HepG2 (cell line): Measurements from ENCODE around the gene ZFP36. TPM values are rescaled to one million over a fixed set of nuclear protein-coding genes. Genes with fewer than 3 reads are reported as not detected.

Experiments
- CEBPB ChIP-seq: IDR thresholded peaks from 2 replicates; pipeline ENCODE4 v1.6.1; 2011; ENCODE audit warnings: low read depth, low read length, improper control_type of control experiment, borderline replicate concordance
- PTBP1 ChIP-seq: fragments of 200-400 bp; formaldehyde crosslinking; IDR thresholded peaks from 2 replicates; pipeline ENCODE4 v1.6.1; 2018; ENCODE audit warnings: low read length, low read depth; ENCODE audit not compliant: poor library complexity, severe bottlenecking
- RFXANK ChIP-seq: IDR thresholded peaks from 2 replicates; pipeline ENCODE4 v1.6.1; 2016
- ZMYM3 ChIP-seq: sonication (generic); formaldehyde crosslinking; IDR thresholded peaks from 2 replicates; pipeline ENCODE4 v1.5.1; 2020; ENCODE audit warnings: mild to moderate bottlenecking, missing genetic modification reagents
- ZNF44 ChIP-seq: sonication (generic); formaldehyde crosslinking; IDR thresholded peaks from 2 replicates; pipeline ENCODE4 v1.5.1; 2020; ENCODE audit warnings: mild to moderate bottlenecking, missing genetic modification reagents
- polyA plus RNA-seq, 8 experiments: library from polyadenylated mRNA; depleted of rRNA in 3 of 8; stranded (reverse) in 7 of 8; unstranded in 1 of 8; fragments of >200 nt; fragmentation: Illumina TruSeq in 4 of 8; extraction: Trizol in 4 of 8; gene quantifications; 2 replicates each; pipeline versions ENCODE4 v1.2.1 to v1.2.3, GENCODE V29; 2011 to 2016; ENCODE audit warnings: low read depth in 4 of 8, missing spikeins in 1 of 8, mixed read lengths in 1 of 8; ENCODE audit not compliant: insufficient read depth in 1 of 8
- total RNA-seq, 5 experiments: library from RNA; depleted of rRNA; stranded (reverse); fragments of >200 nt; fragmentation: Illumina TruSeq; extraction: Trizol; gene quantifications; 2 replicates each; pipeline ENCODE4 v1.2.3, GENCODE V29; 2016; ENCODE audit warnings: low read depth in 1 of 5
- TF ChIP-seq, protein P1 (sequence below): sonication (generic); formaldehyde crosslinking; IDR thresholded peaks from 2 replicates; pipeline ENCODE4 v1.4.0; 2020; ENCODE audit warnings: missing genetic modification reagents
- TF ChIP-seq, protein P2 (sequence below): sonication (generic); formaldehyde crosslinking; IDR thresholded peaks from 2 replicates; pipeline ENCODE4 v1.4.0; 2020; ENCODE audit warnings: missing genetic modification reagents
- TF ChIP-seq, protein P3 (sequence below): sonication (generic); formaldehyde crosslinking; IDR thresholded peaks from 2 replicates; pipeline ENCODE4 v1.5.1; 2020; ENCODE audit warnings: missing genetic modification reagents, mild to moderate bottlenecking, borderline replicate concordance
- TF ChIP-seq, protein P4 (sequence below): sonication (generic); formaldehyde crosslinking; IDR thresholded peaks from 2 replicates; pipeline ENCODE4 v1.8.0; 2023; ENCODE audit warnings: mild to moderate bottlenecking, missing genetic modification reagents
- TF ChIP-seq, protein P5 (sequence below): sonication (generic); formaldehyde crosslinking; IDR thresholded peaks from 2 replicates; pipeline ENCODE4 v1.5.0; 2020; ENCODE audit warnings: mild to moderate bottlenecking, missing genetic modification reagents

Gene ZFP36
- total and polyA plus RNA-seq, 2 of the 13 experiments (the other 11 are each of a cell fraction or from before 2014, with no cell fraction given), result 1.4 to 1.7 TPM

DNA sequence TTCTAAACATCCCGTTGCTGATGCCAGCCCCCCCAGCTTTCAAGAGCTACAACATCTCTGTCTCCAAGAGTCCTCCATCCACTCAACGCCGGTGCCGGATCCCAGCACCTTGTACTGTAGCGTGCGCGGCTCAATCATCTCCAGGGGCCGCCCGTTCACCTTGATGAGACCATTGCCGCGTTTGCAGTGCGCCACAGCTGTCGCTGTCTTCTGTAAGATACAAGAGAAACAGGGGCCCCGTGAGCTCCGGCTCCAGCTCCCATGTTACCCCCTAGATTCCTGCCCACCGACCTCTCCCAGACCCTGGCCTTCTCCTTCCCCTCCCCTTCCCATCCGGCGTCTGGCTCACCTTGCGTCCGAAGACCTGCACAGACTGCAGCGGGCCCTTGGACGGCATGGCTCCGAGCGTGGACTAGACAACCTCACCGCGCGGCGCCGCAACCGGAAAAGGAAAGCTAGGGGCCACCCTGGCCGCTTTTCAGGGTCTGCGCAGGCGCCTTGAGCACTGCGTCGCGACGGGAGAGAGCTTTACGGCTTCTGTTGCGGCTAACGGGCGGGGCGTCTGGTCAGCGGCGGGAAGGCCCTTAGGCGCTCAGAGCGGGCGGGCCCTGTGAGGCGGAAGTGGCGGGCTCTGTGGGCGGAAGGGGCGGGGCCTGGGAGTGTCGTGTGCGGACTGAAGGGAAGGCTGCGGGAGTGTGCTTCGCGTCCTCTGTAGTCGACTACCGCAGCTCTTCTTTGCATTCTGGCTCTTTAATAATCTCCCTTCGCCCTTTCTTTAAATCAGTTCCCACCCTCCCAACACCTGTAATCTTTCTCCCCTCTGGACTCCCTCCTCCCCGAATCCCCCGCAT lies 29.1 kb downstream of the ZFP36 start, which contains the start of gene RPS16 (continued):
- TF ChIP-seq CEBPB (no peak), RFXANK (0 out of 2 replicates have a peak, but pooled peaks have one; percentile 72), ZNF44 (peak; percentile 43; the same call in 1 of the 2 replicates), PTBP1 (peak; percentile 72), ZMYM3 (no peak; the same call in 1 of the 2 replicates)
- TF ChIP-seq, protein P1, sequence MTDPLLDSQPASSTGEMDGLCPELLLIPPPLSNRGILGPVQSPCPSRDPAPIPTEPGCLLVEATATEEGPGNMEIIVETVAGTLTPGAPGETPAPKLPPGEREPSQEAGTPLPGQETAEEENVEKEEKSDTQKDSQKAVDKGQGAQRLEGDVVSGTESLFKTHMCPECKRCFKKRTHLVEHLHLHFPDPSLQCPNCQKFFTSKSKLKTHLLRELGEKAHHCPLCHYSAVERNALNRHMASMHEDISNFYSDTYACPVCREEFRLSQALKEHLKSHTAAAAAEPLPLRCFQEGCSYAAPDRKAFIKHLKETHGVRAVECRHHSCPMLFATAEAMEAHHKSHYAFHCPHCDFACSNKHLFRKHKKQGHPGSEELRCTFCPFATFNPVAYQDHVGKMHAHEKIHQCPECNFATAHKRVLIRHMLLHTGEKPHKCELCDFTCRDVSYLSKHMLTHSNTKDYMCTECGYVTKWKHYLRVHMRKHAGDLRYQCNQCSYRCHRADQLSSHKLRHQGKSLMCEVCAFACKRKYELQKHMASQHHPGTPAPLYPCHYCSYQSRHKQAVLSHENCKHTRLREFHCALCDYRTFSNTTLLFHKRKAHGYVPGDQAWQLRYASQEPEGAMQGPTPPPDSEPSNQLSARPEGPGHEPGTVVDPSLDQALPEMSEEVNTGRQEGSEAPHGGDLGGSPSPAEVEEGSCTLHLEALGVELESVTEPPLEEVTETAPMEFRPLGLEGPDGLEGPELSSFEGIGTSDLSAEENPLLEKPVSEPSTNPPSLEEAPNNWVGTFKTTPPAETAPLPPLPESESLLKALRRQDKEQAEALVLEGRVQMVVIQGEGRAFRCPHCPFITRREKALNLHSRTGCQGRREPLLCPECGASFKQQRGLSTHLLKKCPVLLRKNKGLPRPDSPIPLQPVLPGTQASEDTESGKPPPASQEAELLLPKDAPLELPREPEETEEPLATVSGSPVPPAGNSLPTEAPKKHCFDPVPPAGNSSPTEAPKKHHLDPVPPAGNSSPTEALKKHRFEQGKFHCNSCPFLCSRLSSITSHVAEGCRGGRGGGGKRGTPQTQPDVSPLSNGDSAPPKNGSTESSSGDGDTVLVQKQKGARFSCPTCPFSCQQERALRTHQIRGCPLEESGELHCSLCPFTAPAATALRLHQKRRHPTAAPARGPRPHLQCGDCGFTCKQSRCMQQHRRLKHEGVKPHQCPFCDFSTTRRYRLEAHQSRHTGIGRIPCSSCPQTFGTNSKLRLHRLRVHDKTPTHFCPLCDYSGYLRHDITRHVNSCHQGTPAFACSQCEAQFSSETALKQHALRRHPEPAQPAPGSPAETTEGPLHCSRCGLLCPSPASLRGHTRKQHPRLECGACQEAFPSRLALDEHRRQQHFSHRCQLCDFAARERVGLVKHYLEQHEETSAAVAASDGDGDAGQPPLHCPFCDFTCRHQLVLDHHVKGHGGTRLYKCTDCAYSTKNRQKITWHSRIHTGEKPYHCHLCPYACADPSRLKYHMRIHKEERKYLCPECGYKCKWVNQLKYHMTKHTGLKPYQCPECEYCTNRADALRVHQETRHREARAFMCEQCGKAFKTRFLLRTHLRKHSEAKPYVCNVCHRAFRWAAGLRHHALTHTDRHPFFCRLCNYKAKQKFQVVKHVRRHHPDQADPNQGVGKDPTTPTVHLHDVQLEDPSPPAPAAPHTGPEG (CRISPR knock-in tag), result peak; percentile 83; the same call in 1 of the 2 replicates
- TF ChIP-seq, protein P2, sequence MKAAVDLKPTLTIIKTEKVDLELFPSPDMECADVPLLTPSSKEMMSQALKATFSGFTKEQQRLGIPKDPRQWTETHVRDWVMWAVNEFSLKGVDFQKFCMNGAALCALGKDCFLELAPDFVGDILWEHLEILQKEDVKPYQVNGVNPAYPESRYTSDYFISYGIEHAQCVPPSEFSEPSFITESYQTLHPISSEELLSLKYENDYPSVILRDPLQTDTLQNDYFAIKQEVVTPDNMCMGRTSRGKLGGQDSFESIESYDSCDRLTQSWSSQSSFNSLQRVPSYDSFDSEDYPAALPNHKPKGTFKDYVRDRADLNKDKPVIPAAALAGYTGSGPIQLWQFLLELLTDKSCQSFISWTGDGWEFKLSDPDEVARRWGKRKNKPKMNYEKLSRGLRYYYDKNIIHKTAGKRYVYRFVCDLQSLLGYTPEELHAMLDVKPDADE (CRISPR knock-in tag), result no peak
- TF ChIP-seq, protein P3, sequence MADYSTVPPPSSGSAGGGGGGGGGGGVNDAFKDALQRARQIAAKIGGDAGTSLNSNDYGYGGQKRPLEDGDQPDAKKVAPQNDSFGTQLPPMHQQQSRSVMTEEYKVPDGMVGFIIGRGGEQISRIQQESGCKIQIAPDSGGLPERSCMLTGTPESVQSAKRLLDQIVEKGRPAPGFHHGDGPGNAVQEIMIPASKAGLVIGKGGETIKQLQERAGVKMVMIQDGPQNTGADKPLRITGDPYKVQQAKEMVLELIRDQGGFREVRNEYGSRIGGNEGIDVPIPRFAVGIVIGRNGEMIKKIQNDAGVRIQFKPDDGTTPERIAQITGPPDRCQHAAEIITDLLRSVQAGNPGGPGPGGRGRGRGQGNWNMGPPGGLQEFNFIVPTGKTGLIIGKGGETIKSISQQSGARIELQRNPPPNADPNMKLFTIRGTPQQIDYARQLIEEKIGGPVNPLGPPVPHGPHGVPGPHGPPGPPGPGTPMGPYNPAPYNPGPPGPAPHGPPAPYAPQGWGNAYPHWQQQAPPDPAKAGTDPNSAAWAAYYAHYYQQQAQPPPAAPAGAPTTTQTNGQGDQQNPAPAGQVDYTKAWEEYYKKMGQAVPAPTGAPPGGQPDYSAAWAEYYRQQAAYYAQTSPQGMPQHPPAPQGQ (CRISPR knock-in tag), result no peak
- TF ChIP-seq, protein P4, sequence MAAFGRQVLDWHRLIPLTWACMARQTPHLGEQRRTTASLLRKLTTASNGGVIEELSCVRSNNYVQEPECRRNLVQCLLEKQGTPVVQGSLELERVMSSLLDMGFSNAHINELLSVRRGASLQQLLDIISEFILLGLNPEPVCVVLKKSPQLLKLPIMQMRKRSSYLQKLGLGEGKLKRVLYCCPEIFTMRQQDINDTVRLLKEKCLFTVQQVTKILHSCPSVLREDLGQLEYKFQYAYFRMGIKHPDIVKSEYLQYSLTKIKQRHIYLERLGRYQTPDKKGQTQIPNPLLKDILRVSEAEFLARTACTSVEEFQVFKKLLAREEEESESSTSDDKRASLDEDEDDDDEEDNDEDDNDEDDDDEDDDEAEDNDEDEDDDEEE (CRISPR knock-in tag), result no peak
- TF ChIP-seq, protein P5, sequence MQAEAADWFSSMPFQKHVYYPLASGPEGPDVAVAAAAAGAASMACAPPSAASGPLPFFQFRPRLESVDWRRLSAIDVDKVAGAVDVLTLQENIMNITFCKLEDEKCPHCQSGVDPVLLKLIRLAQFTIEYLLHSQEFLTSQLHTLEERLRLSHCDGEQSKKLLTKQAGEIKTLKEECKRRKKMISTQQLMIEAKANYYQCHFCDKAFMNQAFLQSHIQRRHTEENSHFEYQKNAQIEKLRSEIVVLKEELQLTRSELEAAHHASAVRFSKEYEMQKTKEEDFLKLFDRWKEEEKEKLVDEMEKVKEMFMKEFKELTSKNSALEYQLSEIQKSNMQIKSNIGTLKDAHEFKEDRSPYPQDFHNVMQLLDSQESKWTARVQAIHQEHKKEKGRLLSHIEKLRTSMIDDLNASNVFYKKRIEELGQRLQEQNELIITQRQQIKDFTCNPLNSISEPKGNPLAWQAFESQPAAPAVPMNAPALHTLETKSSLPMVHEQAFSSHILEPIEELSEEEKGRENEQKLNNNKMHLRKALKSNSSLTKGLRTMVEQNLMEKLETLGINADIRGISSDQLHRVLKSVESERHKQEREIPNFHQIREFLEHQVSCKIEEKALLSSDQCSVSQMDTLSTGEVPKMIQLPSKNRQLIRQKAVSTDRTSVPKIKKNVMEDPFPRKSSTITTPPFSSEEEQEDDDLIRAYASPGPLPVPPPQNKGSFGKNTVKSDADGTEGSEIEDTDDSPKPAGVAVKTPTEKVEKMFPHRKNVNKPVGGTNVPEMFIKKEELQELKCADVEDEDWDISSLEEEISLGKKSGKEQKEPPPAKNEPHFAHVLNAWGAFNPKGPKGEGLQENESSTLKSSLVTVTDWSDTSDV, result no peak
